Smooth muscle cell of the brain vasculature (primary cell): Measurements from ENCODE around the gene IQSEC1.
"Not testable (repeated sequence)": the region's sequence is repeated elsewhere in the genome, so short reads cannot be mapped to it uniquely, and the experiment has no call there.

Experiments used
- DNase-seq: peaks from one replicate; pipeline ENCODE4 v3.0.0-alpha.2; 2012; ENCODE audit warnings: low read depth, low spot score

The IQSEC1 gene

DNA sequence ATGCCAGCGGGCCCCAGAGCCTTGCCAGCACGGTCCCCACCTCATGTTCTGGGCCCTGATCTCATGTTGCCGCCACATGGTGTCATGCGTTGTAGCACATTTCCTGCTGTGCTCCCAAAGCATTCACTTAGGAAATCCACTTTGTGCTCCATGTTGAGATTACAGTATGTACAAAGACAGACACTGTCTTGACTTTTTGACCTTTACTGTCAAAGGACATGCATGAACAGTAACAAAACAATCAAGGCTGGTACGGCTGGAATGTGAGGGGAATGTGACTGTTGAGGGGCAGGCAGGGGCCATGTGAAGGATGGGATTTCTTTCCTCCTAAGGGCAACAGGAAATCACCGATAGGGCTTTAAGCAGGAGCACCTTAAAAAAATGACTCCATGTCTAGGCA lies 178.6 kb downstream of the IQSEC1 start:
- DNase-seq, result no peak

DNA sequence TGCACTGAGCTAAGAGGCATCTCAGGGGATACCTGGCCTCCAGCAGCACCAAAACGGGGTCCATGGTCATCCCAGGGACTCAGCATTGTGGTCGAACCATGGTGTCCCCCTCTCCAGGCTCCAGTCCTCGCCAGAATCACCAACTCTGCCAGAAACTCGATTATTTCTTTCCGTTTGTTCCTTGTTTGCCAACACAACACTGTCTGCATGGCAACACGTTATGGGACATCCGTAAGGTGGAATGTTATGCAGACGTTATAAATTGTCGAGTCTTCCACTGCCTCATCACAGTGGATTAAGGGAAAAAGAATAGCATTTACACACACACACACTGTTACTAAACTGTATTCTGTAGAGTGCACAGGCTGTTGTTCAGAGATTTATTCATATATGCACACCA lies 179.4 kb downstream of the IQSEC1 start:
- DNase-seq, result no peak

DNA sequence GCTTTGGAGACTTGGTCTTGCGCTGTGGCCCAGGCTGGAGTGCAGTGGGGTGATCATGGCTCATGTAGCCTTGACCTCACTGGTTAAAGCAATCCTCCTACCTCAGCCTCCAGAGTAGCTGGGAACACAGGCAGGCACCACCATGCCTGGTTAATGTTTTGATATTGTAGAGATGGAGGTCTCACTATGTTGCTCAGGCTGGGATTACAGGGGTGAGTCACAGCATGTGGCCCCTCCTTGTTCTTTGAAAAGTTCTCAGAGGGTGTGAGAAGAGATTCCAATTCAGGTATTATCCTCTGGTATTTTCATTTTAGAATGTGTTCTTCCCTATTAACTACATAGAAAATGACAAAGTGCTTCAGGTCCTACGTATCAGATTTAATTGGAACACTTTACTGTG lies 180.0 kb downstream of the IQSEC1 start:
- DNase-seq, result no peak

DNA sequence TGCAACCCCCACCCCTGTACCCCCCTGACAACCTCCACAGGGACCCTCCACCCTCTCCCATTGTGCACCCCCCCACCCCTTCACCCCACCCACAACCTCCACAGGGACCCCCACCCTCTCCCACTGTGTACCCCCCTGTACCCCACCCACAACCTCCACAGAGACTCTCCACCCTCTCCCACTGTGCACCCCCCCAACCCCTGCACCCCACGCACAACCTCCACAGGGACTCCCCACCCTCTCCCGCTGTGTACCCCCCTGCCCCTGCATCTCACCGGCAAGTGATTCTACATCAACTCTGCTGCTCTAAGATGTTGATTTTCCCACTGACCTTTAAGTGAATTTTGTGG lies 180.4 kb downstream of the IQSEC1 start:
- no peak for DNase-seq

DNA sequence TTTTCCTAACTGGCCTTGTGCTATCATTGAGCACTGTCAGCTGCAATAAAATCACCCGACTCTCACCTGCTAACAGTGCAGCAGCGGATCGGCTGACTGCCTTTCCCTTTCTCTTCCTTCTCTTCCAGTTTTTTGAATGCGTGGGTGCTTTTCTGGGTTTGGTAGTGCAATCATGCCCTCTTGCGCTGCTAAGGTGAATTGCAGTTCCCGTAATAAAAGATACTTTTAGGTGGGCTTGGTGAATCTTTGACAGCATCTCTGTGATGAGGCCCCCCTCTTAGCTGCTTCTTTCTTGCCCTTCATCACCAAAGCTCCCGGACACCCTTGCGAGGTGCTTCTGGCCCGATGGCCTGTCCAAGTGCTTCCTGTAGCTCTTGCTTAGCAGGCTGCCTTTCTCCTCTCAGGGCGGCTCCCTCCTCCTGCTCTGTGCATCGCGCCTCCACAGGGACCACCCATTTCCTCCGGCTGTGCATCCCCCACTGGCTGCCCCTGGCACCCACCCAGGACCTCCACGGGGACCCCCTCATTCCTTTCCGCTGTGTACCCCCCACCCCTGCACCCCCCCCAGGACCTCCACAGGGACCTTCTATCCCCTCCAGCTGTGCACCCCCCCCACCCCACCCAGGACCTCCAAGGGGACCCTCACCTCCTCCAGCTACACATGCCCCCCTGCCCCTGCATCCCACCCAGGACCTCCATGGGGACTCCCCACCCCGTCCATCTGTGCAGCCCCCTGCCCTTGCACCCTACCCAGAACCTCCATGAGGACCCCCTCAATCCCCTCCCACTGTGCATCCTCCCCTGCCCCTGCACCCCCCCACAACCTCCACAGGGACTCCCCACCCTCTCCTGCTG lies 181.0 kb downstream of the IQSEC1 start:
- peak; percentile 29 for DNase-seq

GRCh38 chr3:12891391-12891984 lies 181.7 kb downstream of the IQSEC1 start:
- no peak for DNase-seq

DNA sequence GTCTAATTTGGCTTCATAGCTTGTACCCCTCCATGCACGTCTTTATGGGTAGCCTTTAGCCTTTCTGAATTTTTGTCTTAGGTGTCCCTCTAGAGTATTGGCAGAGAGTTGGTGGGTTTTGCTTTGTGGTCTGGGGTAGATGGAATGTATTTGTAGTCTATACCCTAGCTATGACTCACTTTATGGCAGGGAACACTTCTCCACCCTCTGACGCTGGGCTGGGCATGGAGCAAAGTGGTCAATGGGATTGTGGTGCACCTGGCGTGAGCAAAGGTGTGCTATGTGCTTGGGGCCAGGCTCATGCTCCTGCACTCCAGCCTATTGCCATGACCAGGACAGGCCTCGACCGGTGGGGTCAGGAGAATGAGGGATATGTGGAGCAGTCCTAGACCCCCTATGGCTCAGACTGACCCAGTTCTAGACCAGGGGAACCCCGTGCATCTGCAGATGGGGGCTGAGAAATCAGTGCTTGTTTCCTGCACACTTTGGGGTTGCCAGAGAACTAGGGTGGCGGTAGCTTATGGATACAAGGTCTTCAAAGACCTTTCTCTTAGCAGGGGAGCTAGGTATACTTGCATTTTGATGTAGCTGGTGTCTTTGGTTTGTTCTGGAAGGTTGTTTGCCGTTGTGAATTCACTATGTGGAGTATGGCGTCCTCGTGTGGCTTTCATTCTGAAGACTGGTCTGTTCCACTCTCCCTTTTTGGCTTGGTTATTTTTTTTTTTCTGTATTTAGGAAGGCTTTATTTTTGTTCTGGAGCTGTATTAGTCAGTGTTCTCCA lies 182.4 kb downstream of the IQSEC1 start:
- DNase-seq, result no peak

- DNase-seq, result no peak
Observed at GRCh38 chr3:12886736-12887135, 186.5 kb downstream of the IQSEC1 start.

- no peak for DNase-seq
Observed at GRCh38 chr3:12886106-12886679, 187.0 kb downstream of the IQSEC1 start.

GRCh38 chr3:12885583-12885930 lies 187.7 kb downstream of the IQSEC1 start:
- no peak for DNase-seq

DNA sequence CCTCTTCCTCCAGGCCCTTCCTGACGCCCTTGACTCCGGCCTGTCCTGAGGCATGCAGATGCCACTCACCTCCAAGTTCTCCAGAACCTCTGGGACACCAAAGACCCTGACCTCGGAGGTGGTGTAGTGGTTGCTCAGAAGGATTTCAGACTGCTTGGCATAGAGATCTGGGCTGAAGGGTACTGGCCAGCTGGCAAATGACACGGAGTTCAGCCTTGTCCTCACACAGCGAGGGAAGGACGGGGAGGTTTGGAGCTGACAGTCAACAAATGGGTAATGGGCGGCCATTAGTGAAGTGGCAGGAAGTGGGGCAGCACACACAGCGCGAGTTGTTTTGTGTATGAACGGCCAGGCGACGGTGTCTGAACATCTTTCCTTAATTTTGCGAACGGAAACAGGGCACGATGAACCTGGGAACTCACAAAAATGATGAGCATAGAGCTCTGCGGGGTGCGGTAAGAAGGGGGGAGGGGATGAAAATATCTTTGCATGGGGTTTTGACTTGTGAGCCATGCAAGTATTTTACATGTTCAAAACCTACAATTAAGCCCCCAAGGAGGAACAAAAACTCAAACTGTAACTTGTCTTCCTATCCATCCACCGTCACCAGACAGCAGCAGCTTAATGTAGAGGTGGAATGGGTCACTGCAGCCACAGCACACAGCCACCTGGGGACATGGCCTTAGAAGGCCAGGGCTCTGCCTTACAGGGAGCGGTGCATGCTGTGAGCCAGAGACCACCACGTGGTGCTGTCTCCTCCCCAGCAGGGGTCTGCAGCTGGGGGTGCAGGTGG lies 188.2 kb downstream of the IQSEC1 start:
- DNase-seq, result no peak

DNA sequence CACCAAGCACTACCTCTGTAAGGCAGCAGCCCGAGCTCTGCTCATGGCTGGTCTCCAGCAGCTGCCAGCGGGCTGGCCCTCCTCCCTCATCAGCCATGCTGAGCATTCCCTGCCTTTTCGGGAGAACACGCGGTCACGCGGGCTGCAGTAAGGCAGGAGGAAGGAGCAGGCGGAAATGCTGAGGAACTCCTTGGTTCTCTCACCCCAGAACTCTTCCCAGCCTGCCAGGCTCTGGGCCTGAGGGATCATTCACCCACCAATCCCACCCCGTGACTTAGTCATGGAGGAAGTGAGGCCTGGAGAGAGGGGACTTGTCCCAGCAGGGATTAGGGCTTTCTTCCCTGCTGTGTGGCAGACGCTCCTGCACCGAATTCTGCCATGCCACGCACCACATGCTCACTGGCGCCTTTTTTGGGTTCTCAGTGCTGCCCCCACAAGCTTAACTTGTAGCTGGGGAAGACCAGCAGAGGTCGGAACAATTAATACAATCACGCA lies 189.0 kb downstream of the IQSEC1 start:
- DNase-seq, result no peak

DNA sequence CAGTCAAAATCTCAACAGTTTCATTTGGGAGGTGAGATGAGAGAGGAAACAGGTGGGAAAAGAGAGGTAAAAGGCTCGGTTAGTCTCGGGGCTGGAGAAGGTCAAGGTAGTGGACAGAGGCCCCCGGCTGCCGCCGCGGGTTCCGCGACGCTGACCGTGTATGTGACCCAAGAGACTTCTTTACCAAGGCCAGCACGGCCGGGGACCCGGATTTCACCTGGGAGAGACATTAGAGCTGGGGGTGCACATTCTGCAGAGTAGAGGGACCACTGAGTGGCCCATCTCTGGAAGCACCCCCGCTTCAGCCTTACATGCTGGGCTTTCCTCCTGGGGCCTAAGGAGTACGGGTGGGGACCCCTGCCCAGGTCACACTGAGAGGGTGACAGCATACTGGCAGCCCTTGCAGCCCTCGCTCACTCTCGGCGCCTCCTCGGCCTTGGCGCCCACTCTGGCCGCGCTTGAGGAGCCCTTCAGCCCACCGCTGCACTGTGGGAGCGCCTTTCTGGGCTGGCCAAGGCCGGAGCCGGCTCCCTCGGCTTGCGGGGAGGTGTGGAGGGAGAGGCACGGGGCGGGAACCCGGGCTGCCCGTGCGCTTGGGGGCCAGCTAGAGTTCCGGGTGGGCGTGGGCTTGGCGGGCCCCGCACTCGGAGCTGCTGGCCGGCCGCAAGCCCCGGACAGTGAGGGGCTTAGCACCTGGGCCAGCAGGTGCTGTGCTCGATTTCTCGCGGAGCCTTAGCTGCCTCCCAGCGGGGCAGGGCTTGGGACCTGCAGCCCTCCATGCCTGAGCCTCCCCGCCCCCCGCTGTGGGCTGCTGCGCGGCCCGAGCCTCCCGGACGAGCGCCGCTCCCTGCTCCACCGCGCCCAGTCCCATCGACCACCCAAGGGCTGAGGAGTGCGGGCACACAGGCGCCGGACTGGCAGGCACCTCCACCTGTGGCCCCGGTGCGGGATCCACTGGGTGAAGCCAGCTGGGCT lies 190.6 kb downstream of the IQSEC1 start:
- DNase-seq, result no peak

GRCh38 chr3:12881858-12882257 lies 191.4 kb downstream of the IQSEC1 start:
- not testable (repeated sequence) for DNase-seq

DNA sequence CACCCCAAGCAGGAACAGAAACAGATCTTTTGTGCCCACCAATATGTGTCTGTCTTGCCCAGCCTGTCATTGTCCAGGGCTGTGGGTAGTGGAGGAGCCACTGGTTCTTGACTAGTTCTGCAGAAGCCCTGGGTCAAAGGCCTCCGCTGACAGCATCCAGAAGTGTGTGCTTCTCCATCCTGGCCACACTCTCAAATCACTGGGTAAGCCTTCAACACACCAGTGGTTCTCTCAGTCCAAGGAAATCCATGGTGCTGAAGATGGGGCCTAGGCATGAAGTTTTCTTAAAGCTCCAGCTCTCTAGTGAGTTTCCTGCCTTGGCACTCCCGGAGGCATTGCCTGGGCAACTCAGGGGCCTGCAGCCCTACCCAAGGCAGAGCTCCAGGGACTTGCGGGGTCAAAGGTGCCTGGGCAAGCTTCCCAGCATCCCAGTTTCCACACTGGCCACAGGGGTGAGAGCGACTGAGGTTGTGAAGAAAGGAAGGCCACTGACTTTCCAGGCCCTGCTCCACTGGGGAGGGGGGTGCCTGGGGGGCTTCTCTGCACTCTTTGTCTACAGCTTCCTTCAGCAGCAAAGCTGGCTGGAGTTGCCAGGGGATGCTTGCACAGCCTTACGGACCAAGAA lies 193.9 kb downstream of the IQSEC1 start:
- DNase-seq, result no peak

GRCh38 chr3:12878758-12879157 lies 194.5 kb downstream of the IQSEC1 start:
- DNase-seq, result not testable (repeated sequence)

- no peak for DNase-seq
Observed at GRCh38 chr3:12878141-12878574, 195.1 kb downstream of the IQSEC1 start.

DNA sequence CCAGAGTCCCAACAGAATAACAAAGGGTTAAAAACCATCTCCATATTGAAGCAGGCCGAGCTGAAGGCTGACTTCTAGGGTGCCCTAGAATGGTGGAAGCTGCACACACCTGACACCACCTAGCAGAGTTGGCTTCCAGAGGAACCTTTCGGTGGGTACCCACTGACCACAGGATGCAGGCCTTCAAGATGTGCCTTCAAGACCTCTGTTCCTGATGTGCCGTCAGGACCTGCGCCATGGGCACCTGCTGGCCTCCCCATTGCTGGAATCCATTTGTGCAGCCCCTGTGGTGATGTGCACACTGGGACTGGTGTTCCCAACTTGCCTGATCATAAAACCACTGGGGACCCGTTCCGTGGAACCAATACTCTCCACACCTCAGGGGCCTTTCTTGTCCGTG lies 196.2 kb downstream of the IQSEC1 start:
- no peak for DNase-seq
